IMR-90 (cell line): ENCODE data around the gene MOAP1. TPM values are rescaled to one million over a fixed set of nuclear protein-coding genes. Genes with fewer than 3 reads are reported as not detected.

Source experiments
- ATAC-seq: fragments of 200-7000 bp; cut with Tn5 transposase; 2 replicates; pipeline ENCODE4 v1.9.1; 2020; ENCODE audit warnings: low read depth, mild to moderate bottlenecking, moderate library complexity
- BruUV-seq: library from RNA; stranded (reverse); fragments of 400-500 nt; replicated peaks from 2 replicates; lab custom pipeline; 2021; lab: Mats Ljungman, UMichigan
- CTCF ChIA-PET: fragments of 300-600 bp; formaldehyde crosslinking; extraction: SDS; loops from one replicate; lab custom pipeline; 2021; ENCODE audit warnings: antibody characterized with exemption; lab: Yijun Ruan, JAX
- POLR2A ChIA-PET: fragments of 300-600 bp; sonication (Branson Sonifier 250); formaldehyde crosslinking; loops from one replicate; lab custom pipeline; 2022; ENCODE audit warnings: antibody characterized with exemption; ENCODE audit not compliant: unreplicated experiment; lab: Charles Lee
- DNase-seq: peaks from one replicate; pipeline ENCODE4 v3.0.0; 2013
- H2AFZ ChIP-seq: replicated peaks from 2 replicates; pipeline ENCODE3; 2013; ENCODE audit warnings: low read length, mild to moderate bottlenecking; ENCODE audit not compliant: poor library complexity
- H2AK5ac ChIP-seq: 2 replicates; pipeline ENCODE4 v1.6.1; 2013; ENCODE audit warnings: low read depth, low read length, inconsistent platforms
- H2AK9ac ChIP-seq: replicated peaks from 2 replicates; pipeline ENCODE3; 2013; ENCODE audit warnings: mild to moderate bottlenecking, low read depth, low read length, moderate library complexity; ENCODE audit not compliant: poor library complexity
- H2BK120ac ChIP-seq: 2 replicates; pipeline ENCODE4 v1.6.1; 2013; ENCODE audit warnings: low read depth, low read length, inconsistent platforms
- H2BK15ac ChIP-seq: 3 replicates; pipeline ENCODE4 v1.6.1; 2013; ENCODE audit warnings: low read depth, low read length, inconsistent platforms
- H2BK20ac ChIP-seq: 2 replicates; pipeline ENCODE4 v1.6.1; 2013; ENCODE audit warnings: low read depth, mild to moderate bottlenecking, inconsistent platforms, low read length, moderate library complexity
- H2BK5ac ChIP-seq: 2 replicates; pipeline ENCODE4 v1.6.1; 2013; ENCODE audit warnings: mild to moderate bottlenecking, low read depth, low read length, inconsistent platforms; ENCODE audit not compliant: poor library complexity, severe bottlenecking
- H3K14ac ChIP-seq: replicated peaks from 2 replicates; pipeline ENCODE4 v1.6.1; 2013; ENCODE audit warnings: low read depth, low read length, inconsistent platforms
- H3K18ac ChIP-seq: 2 replicates; pipeline ENCODE4 v1.6.1; 2013; ENCODE audit warnings: low read depth, low read length, control low read depth
- H3K23ac ChIP-seq: 2 replicates; pipeline ENCODE4 v1.6.1; 2013; ENCODE audit warnings: low read depth, low read length, inconsistent platforms
- H3K27ac ChIP-seq: 2 replicates; pipeline ENCODE4 v1.5.1; 2013; ENCODE audit warnings: mild to moderate bottlenecking, control low read depth, low read length; ENCODE audit not compliant: insufficient read depth
- H3K27me3 ChIP-seq: 2 replicates; pipeline ENCODE4 v1.6.1; 2013; ENCODE audit warnings: low read length; ENCODE audit not compliant: control insufficient read depth, insufficient read depth
- H3K36me3 ChIP-seq: 2 replicates; pipeline ENCODE4 v1.6.1; 2013; ENCODE audit warnings: low read length, mixed read lengths; ENCODE audit not compliant: control insufficient read depth, insufficient read depth
- H3K4ac ChIP-seq: 2 replicates; pipeline ENCODE4 v1.6.1; 2013; ENCODE audit warnings: low read depth, low read length, inconsistent platforms
- H3K4me1 ChIP-seq: 2 replicates; pipeline ENCODE4 v1.6.1; 2013; ENCODE audit warnings: low read length, mixed read lengths; ENCODE audit not compliant: control insufficient read depth, insufficient read depth
- H3K4me2 ChIP-seq: 2 replicates; pipeline ENCODE4 v1.6.1; 2013; ENCODE audit warnings: low read depth, mild to moderate bottlenecking, control low read depth, low read length, moderate library complexity
- H3K4me3 ChIP-seq: 2 replicates; pipeline ENCODE4 v1.5.1; 2013; ENCODE audit warnings: low read depth, mild to moderate bottlenecking, control low read depth, low read length, moderate library complexity; ENCODE audit not compliant: insufficient read depth
- H3K56ac ChIP-seq: 2 replicates; pipeline ENCODE4 v1.6.1; 2013; ENCODE audit warnings: low read length, inconsistent platforms; ENCODE audit not compliant: insufficient read depth; ENCODE audit errors: extremely low read depth
- H3K79me1 ChIP-seq, 2 experiments: 2 replicates each; pipeline ENCODE4 v1.6.1; 2013; ENCODE audit warnings: low read length in 2 of 2, inconsistent platforms in 1 of 2, low read depth in 1 of 2
- H3K9ac ChIP-seq: 2 replicates; pipeline ENCODE4 v1.6.1; 2013; ENCODE audit warnings: low read depth, low read length, control low read depth
- H3K9me1 ChIP-seq: 2 replicates; pipeline ENCODE4 v1.6.1; 2013; ENCODE audit warnings: low read length, inconsistent platforms; ENCODE audit not compliant: insufficient read depth
- H3K9me3 ChIP-seq: 2 replicates; pipeline ENCODE4 v1.6.1; 2013; ENCODE audit warnings: low read length; ENCODE audit not compliant: control insufficient read depth, insufficient read depth
- H4K20me1 ChIP-seq: 2 replicates; pipeline ENCODE4 v1.6.1; 2013; ENCODE audit warnings: low read length, inconsistent platforms; ENCODE audit not compliant: insufficient read depth
- H4K5ac ChIP-seq: 2 replicates; pipeline ENCODE4 v1.6.1; 2013; ENCODE audit warnings: mild to moderate bottlenecking, low read depth, low read length, control low read depth
- H4K8ac ChIP-seq, 2 experiments: 2 replicates each; pipeline ENCODE4 v1.6.1; 2013; ENCODE audit warnings: low read depth in 2 of 2, low read length in 2 of 2, control low read depth in 1 of 2, inconsistent platforms in 1 of 2
- H4K91ac ChIP-seq: 2 replicates; pipeline ENCODE4 v1.6.1; 2013; ENCODE audit warnings: low read depth, low read length, inconsistent platforms; ENCODE audit not compliant: insufficient read depth
- CEBPB ChIP-seq: IDR thresholded peaks from 2 replicates; pipeline ENCODE4 v1.6.1; 2012; ENCODE audit warnings: low read depth, low read length, improper control_type of control experiment
- CHD1 ChIP-seq: IDR thresholded peaks from 2 replicates; pipeline ENCODE4 v1.6.1; 2012; ENCODE audit warnings: low read depth, low read length, improper control_type of control experiment
- NFE2L2 ChIP-seq: fragments of 150-350 bp; IDR thresholded peaks from 2 replicates; pipeline ENCODE4 v1.6.1; 2016; ENCODE audit warnings: low read depth, mild to moderate bottlenecking, low read length
- POLR2A ChIP-seq: IDR thresholded peaks from 2 replicates; pipeline ENCODE4 v1.6.1; 2012; ENCODE audit warnings: mild to moderate bottlenecking, low read depth, low read length
- RAD21 ChIP-seq: IDR thresholded peaks from 2 replicates; pipeline ENCODE4 v1.6.1; 2012; ENCODE audit warnings: low read length, improper control_type of control experiment
- RFX5 ChIP-seq: IDR thresholded peaks from 2 replicates; pipeline ENCODE4 v1.8.0; 2012; ENCODE audit warnings: low read depth, mild to moderate bottlenecking, low read length, moderate library complexity
- USF2 ChIP-seq: fragments of 150-350 bp; IDR thresholded peaks from 2 replicates; pipeline ENCODE4 v1.6.1; 2017; ENCODE audit warnings: mild to moderate bottlenecking, antibody characterized with exemption, low read length, low read depth
- WGBS, 2 experiments: methylation state at CpG; one replicate each; pipeline versions ENCODE4 v1.1.5 to v1.1.7; 2013; ENCODE audit warnings: missing lambda C conversion rate in 2 of 2; ENCODE audit not compliant: insufficient read length in 1 of 2; ENCODE audit errors: extremely low coverage in 2 of 2; 5-methylcytosine and 5-hydroxymethylcytosine counted together
- dilution Hi-C: fragments of 300-500 bp; cut with HindIII; formaldehyde crosslinking; loops from one replicate; pipeline ENCODE4 v1.14.3; 2018; ENCODE audit warnings: low sequenced_read_pairs; ENCODE audit not compliant: unreplicated experiment
- in situ Hi-C: fragments of 300-500 bp; cut with MboI; formaldehyde crosslinking; loops from 3 replicates; pipeline ENCODE4 v1.14.3; 2019; ENCODE audit warnings: low sequenced_read_pairs, inconsistent platforms, mixed read lengths
- intact Hi-C: fragments of 100-400 bp; cut with micrococcal nuclease; formaldehyde crosslinking; loops from 2 replicates; pipeline ENCODE4 v1.10.0; 2022
- polyA plus RNA-seq, 3 experiments: library from polyadenylated mRNA; depleted of rRNA; stranded (reverse); fragments of >200 nt; gene quantifications; 2 replicates each; pipeline ENCODE4 v1.2.3, GENCODE V29; 2012; ENCODE audit warnings: low replicate concordance in 1 of 3
- total RNA-seq: library from RNA; depleted of rRNA; stranded (reverse); fragments of >200 nt; gene quantifications from 2 replicates; pipeline ENCODE4 v1.2.3, GENCODE V29; 2012

MOAP1 gene
- total and polyA plus RNA-seq, 2 of the 4 experiments (the other 2 are of a cell fraction): 9.9 to 13.2 TPM

GRCh38 chr14:93150227-93151208 is 34.2 kb downstream of the MOAP1 start:
- no peak overlapping the region for H3K9ac ChIP-seq
- H2AK9ac ChIP-seq: no peak overlapping the region
- H3K9me1 ChIP-seq: no peaks in the 10 kb centered on the region
- H2AFZ ChIP-seq: peak overlapping the region; percentile 70
- H3K79me1 ChIP-seq: no peaks in the 10 kb centered on the region
- no peak overlapping the region for H2BK15ac ChIP-seq
- no peak for TF ChIP-seq CEBPB
- no peak for TF ChIP-seq NFE2L2
- no peak for TF ChIP-seq USF2
- no peak for TF ChIP-seq RAD21
- no peak for TF ChIP-seq RFX5
- no peak for TF ChIP-seq POLR2A
- TF ChIP-seq CHD1: no peak
- DNase-seq: no peak
- ATAC-seq: peak; percentile 49
- intact Hi-C loops: no loop called here
- H3K4me2 ChIP-seq: no peak overlapping the region
- no peak overlapping the region for H3K56ac ChIP-seq
- CTCF ChIA-PET: no interaction called here
- POLR2A ChIA-PET: no interaction called here
- H4K91ac ChIP-seq: no peak overlapping the region
- H2AK5ac ChIP-seq: no peak overlapping the region
- H3K14ac ChIP-seq: no peak overlapping the region
- in situ Hi-C loops: no loop called here
- peaks cover 4% of the 10 kb centered on the region; the same call in 1 of the 2 replicates for H3K27me3 ChIP-seq
- no peaks in the 10 kb centered on the region for H3K36me3 ChIP-seq
- no peak overlapping the region for H3K23ac ChIP-seq
- no peak overlapping the region for H3K4me3 ChIP-seq
- H4K20me1 ChIP-seq: no peaks in the 10 kb centered on the region
- H4K8ac ChIP-seq: no peak overlapping the region
- no peak overlapping the region for H2BK20ac ChIP-seq
- H3K4me1 ChIP-seq: no peaks in the 10 kb centered on the region
- no peak overlapping the region for H4K5ac ChIP-seq
- no peaks in the 10 kb centered on the region for H3K9me3 ChIP-seq
- no peak overlapping the region for H3K4ac ChIP-seq
- no TSS peak for BruUV-seq
- no peak overlapping the region for H2BK5ac ChIP-seq
- no peak overlapping the region for H3K27ac ChIP-seq
- H3K18ac ChIP-seq: no peak overlapping the region
- dilution Hi-C loops: no loop called here
- H2BK120ac ChIP-seq: no peak overlapping the region
- WGBS, 2 experiments: 71% methylated on average over 5 of the region's 16 CpGs; no CpG with 5 or more reads in 1 of the 2 experiments
